ENCODE data around the gene KLHL2.
"Not testable (repeated sequence)": the region's sequence is repeated elsewhere in the genome, so short reads cannot be mapped to it uniquely, and the experiment has no call there.

KLHL2 gene

DNA sequence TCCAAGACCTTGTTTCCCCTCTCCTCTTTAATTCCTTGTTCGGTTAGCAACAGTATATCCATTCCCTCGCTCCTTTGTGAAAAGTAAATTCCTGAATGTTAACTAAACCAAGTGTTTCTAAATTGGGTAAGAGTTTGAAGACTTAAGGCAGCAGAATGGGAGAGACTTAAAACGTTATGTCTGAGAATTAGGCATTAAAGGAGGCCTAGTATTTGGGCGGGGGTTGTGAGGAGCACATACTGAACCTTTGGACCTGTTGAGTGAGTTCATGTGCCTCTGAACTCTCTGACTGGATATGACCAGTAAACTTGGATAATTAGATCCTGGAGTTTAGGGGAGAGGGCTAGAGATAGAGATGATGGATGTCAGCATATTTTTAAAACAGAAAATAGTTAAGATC is 121.3 kb downstream of the KLHL2 start:
- DNase-seq (ENCODE audit: low read depth) = no peak

DNA sequence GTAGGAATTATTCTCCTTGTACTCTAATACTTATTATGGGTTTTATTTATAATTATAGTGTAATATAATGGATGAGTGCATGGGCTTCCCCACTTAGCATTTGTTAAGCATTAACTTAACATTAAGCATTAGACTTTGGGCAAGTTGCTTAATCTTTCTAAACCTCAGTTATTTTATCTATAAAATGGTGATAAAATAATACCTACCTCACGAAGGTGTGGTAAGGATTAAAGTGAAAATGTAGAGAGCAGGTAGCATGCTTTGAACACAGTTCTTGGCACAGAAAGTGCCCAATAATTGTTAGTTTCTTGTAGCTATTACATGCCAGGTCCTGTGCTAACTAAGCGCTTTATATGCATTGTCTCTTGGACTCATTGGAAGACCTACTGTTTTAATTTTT is 122.7 kb downstream of the KLHL2 start:
- DNase-seq (ENCODE audit: low read depth) = no peak

DNA sequence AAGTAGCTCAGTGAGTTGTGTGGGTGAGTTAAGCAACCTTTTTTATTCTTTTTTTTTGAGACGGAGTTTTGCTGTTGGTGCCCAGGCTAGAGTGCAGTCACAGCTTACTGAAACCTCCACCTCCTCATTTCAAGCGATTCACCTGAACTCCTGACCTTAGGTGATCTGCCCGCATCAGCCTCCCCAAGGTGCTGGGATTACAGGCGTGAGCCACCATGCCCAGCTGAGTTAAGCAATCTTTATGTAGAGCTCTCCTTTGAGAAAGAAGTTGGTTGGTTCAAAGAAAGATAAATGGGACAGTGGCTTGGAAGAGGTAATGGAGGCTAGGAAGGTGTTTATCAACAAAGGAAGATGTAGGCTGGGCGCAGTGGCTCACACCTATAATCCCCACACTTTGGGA is 123.3 kb downstream of the KLHL2 start:
- no peak for DNase-seq (ENCODE audit: low read depth)

DNA sequence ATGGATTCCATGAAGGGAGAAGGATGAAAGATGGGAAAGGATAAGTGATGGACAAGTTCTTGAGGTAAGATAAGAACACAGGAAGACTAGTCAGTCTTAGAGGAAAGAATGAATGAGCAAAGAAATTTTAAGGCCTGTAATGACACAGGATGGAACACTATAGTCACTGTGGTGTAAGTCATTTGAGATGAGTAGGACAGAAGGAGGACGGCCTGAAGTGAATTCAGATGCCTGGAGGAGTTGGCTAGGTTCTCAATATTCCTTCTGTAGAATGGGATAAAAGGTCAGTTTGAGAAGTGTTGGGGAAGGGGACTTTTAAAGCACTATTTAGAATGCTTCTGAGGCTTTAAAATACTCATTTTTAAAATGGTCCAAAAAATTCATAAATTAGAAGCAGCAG is 124.0 kb downstream of the KLHL2 start:
- DNase-seq (ENCODE audit: low read depth) = no peak

DNA sequence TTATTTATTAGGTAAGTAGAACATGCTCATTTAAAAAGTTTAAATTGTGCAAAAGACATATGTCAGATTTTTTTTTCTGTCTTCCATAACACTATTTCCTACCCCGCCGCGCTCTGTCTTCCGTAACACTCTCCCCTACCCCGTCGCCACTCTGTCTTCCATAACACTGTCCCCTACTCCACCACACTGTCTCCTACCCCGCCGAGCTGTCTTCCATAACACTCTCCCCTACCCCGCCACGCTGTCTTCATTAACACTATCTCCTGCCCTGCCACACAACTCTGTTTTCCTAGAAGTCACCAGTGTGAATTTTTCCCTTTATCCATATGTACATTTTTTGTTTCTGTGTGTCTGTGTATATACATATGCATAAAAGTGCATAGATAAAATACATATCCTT is 124.5 kb downstream of the KLHL2 start:
- DNase-seq (ENCODE audit: low read depth) = no peak

DNA sequence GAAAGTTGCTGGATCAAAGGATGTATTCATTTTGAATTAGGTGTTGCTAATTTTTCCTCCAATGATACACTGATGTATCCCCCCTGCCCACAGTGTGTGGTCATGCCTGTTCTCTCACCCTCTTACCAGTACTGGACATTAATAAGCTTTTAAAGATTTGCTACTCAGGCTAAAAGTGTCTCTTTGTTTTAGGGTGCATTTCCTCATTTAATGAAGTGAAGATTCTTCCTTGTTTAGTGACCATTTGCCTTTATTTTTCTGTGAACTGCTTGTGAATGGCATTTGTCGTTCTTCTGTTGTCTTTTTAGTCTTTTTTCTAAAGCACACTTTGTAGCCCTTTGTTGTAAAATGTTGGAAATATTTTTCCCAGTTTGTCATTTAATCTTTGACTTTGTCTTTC is 125.1 kb downstream of the KLHL2 start:
- no peak for DNase-seq (ENCODE audit: low read depth)

DNA sequence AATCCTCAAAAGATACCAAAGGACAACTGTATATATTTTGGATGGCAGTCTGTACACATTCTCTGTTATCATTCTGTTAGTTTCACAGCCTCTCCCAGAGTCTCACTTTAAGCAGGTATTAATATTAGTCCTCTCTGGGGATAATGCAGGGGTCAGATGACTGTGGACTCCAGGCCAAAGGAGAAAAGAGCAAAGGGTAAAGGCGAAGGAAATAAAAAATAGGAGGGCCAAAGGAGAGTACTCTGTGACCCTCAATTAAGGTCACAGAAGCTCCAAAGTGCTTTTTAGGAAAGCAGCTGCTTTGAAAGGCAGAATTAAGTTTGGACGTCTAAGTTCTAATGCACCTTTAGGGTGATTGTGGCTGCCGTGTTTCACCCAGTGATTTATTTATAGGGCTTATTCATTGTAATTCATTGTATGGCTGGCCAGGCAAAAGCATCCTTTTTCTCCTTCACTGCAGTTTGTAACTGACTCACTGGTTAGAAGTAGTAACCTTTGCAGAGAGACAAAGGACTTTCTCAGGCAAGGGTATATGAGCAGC is 127.9 kb downstream of the KLHL2 start:
- no peak for DNase-seq (ENCODE audit: low read depth)

DNA sequence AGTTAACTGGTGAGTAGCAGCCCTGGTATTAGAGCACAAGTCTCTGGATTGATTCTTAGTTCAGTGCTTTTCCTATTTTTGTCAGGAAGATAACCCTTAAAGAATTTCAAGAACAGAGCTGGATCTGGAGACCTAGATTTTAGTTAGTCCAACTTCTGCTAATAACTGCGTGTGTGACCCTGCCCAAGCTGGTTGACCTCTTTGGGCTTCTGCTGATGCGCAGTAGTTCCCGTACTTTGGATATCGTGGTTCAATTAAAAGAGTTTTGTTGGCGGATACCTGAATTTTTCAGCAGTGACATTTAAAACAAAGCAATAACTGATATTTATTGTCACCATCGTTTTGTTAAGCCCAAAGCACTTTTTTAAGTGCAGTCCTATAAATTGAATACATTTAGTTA is 129.4 kb downstream of the KLHL2 start:
- DNase-seq (ENCODE audit: low read depth) = no peak

DNA sequence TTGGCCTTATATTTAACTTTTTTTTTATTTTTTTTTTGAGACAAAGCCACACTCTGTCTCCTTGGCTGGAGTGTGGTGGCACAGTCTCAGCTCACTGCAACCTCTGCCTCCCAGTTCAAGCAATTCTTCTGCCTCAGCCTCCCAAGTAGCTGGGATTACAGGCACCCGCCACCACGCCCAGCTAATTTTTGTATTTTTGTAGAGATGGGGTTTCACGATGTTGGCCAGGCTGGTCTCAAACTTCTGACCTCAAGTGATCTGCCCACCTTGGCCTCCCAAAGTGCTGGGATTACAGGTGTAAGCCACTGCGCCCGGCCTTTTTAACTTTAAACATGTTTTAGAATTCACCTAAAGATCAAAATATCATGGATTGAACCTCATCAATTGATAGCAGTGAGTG is 135.0 kb downstream of the KLHL2 start:
- DNase-seq (ENCODE audit: low read depth) = not testable (repeated sequence)

DNA sequence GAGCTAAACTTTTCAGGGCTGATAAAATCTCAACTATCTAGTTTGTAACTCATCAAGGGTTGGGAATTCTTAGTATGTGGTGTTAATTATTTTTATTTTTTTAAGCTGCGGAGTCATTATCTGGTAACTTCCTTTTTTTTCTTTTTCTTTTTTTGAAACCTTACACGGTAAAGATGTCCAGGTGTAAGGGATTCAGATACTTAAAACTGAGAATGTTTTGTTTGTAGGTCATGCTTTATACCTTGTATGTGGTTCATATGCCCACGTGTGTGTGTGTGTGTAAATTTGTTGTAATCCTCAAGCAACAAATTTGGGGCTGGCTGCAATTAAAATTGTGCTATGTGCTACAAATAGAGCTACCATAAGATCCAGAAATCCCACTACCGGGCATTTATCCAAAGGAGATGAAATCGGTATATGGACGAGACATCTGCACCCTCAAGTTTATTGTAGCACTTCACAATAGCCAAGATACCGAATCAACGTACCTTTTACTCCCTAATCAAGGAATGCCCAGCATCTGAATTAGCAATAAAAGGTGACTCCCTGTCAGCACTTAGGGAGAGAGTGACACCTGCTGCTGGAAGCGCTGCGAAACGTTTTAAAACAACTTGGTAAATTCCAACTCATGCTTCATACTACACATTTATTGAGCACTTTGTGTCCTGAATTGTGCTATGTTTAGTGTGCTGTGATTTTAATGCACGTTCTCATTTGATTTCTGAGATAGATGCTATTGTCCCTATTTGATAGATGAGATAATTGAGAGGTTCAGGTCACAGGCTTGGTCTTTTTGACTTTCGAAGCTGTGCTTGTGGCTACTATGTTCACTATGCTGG is 136.2 kb downstream of the KLHL2 start:
- no peak for DNase-seq (ENCODE audit: low read depth)

DNA sequence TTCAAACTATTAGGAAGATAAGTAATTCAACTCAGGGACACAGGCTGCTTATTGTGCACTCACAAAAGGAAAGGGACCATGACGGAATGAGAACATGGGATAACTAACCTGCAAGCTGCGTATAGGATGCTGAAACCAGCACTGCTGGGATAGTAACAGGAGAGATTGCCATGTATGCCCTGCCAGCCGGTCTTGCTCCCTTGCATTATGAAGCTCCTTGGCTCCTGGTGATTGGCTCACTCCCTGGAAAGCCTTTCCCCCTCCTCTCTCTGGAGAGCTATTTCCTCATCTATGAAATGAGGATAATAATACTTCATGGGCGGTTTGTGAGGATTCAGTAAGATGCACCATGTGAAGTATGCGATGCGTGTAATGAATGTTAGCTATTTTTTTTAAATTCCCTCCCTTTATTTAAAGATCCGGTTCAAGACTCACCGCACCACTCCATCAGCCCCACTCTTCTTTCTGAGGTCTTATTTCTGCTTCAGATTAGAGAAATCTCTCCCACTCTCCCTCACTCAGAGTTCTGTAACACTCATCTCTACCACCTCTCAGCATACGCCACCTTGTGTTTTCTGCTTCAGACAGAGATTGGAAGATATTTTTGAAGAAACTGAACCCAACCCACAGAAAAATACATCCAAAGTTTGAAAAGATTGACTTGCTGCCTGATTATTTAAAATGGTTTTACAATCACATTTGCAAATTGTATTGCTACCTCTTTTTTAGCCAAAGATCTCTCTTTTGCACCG is 138.5 kb downstream of the KLHL2 start:
- no peak for DNase-seq (ENCODE audit: low read depth)

DNA sequence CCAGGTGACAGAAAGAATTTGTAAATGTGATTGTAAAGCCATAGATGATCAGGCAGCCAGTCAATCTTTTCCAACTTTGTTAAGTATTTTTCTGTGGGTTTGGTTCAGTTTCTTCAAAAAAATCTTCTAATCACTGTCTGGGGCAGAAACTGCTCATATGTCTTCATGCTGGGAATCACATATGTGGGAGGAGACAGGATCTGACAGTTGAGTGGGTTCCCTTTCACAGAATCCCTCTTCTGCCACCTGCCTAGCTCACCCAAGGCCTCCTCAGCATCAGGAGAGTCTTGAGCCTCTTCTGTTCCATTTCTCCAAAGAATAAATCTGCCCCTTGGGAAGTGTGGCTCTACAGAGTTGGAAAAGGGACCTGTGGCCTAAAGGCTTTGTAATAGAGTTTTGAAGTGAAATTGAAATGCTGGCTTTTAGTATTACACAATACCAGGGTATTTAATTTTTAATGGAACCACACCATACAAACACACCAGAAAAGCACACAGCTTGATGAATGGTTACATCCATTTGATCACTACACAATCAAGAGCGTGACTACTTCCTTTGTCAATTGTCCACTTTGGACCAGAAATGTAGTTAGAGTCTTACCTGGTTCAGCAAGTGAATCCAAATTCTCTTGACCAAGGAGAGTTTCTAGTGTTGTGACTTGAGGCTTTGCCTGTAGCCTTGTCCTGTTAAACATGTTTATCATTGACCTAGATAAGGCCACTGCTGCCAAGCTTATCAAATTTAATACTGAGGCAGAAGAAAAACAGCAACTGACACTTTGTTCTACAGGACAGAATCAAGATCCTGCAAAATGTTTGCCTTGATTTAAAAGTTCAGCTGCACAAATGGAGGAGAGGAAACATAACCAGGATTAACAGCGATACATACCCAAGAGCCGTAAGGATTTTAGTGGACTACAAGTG is 140.5 kb downstream of the KLHL2 start:
- DNase-seq (ENCODE audit: low read depth) = no peak

DNA sequence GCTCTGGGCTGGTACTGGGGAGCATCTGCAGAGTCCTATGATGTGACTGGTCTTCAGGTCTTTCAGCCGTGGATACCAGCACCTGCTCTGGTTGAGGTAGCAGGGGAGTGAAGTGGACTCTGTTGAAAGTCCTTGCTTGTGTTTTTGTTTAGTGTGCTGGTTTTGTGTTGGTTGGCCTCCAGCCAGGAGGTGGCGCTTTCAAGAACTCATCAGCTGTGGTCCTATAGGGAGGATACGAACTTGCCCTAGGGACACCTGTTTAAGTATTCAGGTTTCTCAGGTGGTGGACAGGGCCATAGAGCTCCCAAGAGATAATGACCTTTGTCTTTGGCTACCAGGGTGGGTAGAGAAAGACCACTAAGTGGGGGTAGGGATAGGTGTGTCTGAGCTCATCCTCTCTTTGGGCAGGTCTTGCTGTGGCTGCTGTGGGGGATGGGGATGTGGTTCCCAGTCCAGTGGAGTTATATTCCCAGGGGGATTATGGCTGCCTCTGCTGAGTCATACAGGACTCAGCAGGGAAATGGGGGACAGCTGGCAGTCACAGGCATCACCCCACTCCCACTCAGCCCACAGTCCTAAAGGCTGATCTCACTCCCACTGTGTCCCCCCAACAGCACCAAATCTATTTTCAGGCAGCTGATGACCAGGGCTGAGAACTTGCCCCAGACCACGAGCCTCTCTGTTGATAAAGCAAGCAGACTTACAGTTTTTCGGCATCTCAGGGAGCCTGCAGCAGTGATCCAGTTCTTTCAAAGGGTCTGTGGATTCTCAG is 144.2 kb downstream of the KLHL2 start:
- no peak for DNase-seq (ENCODE audit: low read depth)

DNA sequence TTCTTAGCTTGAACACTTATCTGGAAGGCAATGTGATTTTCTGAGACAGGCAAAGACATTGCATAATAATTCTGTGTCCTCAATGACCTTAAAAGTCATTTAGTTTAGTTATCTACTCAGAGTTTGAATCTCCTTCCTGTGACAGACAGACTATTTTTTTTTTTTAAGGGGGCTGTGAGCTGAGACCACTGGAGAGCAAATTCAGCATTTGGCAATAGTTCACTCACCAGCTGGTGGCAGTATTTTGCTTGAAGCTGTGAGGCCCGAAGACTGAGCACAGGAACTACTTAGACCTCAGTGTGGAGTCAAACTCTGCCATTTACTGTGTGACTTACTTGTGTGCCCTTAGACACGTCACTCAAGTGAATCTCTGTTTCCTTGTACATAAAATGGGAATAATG is 148.5 kb downstream of the KLHL2 start:
- DNase-seq (ENCODE audit: low read depth) = no peak

DNA sequence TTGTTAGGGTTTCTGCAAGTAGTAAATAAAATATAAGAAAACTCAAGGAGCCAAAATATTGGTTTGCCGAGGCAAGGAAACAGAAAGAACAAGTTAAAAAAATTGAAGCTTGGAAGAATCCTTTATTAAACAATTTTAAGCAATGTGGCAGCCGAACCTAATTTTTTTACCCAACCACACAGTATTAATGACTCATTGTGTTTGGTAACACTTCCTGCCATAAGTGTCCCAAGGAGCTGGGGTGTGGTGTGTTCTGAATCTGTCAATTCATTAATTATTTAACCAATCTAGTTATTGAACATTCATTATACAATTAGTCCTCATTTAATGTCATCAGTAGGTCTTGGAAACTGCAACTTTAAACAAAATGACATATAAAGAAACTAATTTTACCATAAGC is 152.1 kb downstream of the KLHL2 start:
- DNase-seq (ENCODE audit: low read depth) = no peak

DNA sequence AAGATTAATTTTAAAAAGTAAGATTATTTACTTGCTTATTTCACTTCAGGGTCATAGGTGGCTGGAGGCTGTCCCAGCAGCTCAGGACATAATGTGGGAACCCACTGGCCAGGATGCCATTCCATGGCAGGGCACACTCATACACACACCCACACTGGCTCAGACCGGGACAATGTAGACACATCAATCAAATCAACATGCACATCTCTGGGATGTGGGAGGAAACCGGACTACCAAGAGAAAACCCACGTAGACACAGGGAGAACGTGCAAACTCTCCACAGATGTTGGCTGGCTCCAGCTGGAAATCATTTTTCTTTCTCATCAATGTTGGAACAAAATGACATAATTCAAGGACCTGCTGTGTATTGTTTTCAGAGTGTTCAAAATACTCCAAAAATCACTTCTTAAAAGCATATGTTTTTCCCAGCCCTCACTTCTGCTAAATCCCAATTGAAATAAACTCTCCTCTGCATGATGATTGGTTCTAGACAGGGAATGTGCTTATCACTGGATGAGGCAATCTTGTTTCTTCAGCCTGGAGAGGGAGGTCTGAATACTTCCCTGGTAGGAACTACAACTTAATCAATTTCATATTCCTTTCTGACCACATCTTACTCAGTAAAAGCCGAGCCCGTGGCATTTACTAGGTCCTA is 152.8 kb downstream of the KLHL2 start:
- no peak for DNase-seq (ENCODE audit: low read depth)

DNA sequence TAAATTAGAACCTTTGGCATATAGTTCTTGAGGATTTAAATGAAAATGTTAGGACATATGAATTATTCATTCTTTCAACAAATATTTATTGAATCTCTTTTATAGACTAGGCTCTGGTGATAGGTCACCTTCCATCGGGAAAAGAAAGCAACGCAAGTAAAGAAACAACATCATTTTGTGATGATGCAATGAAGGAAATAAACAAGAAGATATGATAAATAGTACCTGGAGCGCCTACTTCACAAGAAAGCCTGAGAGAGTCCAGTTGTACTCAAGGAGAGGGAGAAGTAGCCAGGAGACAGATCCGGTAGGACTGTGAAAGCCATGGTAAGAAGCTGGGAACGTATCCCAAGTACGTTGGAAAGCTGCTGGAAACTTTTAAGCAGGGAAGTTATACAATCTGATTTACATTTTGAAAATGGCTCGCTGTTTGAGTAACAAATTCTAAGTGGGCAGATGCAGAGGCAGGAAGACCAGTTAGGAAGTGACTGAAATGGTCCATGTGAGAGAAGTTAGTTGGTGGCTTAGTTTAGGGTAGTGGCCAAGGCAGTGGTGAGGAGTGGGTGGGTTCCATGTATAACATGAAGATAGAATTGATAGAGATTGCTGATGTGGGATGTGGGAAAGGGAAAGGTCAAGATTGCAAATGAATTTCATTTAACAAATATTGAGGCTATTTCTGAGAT is 153.8 kb downstream of the KLHL2 start:
- no peak for DNase-seq (ENCODE audit: low read depth)

DNA sequence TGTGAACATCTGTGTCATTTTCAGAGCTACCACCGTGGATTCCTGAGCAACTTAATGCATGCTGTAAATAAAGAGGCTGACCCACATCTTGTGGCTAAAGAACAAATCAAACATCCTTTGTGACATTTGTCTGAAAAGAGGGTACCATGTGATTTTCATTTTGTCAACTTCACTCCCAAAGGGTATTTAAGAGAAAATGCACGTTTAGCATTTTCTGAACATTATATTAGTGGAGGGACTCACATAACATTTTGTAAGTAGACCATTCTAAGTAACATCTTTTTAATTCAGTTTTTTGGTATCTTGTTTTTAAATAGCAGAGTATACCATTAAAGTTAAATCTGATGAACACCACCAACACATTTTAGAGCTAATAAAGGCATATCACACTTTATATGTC is 154.4 kb downstream of the KLHL2 start:
- no peak for DNase-seq (ENCODE audit: low read depth)

DNA sequence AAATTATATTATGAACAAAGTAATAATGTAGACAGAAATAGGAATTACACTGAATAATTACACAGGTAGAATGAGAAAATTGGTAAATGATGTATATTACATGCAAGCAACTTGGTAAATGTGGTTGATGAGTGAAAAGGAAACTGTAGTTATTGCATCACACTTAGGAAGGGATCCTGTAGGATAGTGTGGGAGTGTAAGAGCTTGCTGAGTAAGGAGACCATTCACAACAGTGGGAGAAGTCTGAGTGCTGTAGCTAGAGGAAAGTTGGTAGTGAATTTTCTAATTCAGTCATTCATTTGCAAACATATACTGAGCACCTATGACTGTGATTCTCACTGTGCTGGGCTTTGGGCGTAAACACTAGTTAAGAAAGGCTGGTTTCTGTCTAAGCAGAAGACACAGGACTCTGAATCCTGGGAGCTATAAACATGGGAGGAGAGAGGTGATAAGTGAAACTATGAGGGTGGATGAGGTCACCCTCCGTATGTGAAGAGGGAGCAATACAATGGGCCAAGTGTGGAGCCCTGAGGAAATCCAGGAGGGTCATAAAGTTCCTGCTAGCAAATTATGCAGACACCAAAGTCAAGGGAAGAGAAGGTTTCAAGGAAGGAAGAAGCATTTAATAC is 157.2 kb downstream of the KLHL2 start:
- no peak for DNase-seq (ENCODE audit: low read depth)

DNA sequence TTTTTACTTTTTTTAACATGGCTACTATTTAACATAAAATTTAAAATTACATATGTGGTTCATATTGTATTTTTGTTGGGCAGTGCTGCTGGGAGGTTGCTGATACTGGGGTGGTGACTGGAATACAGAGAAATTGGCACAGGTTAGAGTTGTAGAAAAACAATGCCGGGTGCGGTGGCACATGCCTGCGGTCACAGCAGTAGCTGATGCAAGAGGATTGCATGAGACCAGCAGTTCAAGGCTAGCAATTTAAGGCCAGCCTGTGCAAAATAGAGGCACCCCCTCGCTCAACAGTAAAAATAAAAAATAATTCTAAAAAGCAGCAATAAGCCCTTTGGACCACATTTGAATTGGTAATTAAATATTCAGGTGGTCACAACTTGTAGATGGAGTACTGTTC is 159.7 kb downstream of the KLHL2 start:
- DNase-seq (ENCODE audit: low read depth) = no peak

Data from T follicular helper cell (primary cell).